ENCODE results near the gene MMS22L.

Gene MMS22L

DNA sequence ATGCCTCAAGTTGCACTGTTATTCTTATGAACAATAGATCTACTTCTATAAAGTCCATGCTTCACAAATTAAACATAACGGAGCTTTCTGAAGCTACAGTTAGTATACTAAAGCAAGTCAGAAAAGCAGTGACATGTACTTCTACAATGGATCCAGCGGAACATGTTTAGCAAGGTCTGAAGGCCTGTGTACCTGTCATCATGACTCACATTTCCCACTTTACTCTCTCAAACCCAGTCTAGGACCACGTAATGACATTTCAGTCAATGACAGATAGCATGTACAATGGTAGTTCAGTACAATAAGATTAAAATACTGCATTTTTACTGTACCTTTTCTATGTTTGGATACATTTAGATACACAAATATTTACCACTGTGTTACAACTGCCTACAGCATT is 132.1 kb downstream of the MMS22L start:
- TF ChIP-seq, protein P1, sequence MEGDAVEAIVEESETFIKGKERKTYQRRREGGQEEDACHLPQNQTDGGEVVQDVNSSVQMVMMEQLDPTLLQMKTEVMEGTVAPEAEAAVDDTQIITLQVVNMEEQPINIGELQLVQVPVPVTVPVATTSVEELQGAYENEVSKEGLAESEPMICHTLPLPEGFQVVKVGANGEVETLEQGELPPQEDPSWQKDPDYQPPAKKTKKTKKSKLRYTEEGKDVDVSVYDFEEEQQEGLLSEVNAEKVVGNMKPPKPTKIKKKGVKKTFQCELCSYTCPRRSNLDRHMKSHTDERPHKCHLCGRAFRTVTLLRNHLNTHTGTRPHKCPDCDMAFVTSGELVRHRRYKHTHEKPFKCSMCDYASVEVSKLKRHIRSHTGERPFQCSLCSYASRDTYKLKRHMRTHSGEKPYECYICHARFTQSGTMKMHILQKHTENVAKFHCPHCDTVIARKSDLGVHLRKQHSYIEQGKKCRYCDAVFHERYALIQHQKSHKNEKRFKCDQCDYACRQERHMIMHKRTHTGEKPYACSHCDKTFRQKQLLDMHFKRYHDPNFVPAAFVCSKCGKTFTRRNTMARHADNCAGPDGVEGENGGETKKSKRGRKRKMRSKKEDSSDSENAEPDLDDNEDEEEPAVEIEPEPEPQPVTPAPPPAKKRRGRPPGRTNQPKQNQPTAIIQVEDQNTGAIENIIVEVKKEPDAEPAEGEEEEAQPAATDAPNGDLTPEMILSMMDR (conservative IDR thresholded peaks at IDR 0.05; ENCODE audit: low read depth, low read length): no peak
- H3K4me3 ChIP-seq (ENCODE audit: low read depth, low read length): no peak overlapping the region
- no peak for DNase-seq (ENCODE audit: low read depth)

DNA sequence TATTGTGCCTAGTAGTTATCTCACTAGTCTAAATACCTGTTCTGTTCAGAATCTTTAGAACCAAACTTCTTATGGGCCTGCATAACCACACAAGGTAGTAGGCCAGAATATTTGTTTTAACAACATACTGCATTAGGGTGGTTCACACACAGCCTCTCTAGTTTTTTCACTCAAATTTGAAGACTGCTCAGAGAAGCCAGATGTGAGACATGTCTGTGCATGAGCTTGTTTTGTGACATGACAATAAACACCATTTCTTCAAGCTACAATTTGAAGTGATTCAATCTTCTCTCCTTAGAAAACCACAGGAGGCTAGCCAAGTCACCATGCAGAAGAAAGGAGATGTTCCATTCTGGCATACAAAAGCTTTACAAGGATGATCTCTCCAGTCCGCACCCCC is 135.6 kb downstream of the MMS22L start:
- TF ChIP-seq, protein P1 (conservative IDR thresholded peaks at IDR 0.05; ENCODE audit: low read depth, low read length): no peak
- DNase-seq (ENCODE audit: low read depth): no peak
- no peak overlapping the region for H3K4me3 ChIP-seq (ENCODE audit: low read depth, low read length)

DNA sequence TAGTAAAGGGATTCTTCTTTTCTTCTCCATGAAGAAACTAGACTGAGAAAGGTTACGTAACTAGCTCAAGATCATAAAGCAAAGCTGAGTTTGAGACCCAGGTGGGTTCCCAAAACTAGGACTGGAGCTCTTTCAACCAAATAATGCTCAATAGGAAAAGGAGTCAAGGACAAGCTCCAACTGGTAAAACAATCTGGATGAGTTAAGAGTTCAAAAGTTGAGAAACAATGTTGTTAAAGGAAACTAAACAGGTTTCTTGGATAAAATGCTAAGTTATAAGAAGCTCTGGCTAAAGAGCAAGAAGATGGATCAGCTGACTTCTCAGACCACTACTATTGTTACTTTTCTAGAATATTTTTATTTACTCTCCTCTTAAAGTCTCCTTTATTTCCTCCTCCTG is 137.3 kb downstream of the MMS22L start:
- TF ChIP-seq, protein P1 (conservative IDR thresholded peaks at IDR 0.05; ENCODE audit: low read depth, low read length): no peak
- H3K4me3 ChIP-seq (ENCODE audit: low read depth, low read length): no peak overlapping the region
- no peak for DNase-seq (ENCODE audit: low read depth)

DNA sequence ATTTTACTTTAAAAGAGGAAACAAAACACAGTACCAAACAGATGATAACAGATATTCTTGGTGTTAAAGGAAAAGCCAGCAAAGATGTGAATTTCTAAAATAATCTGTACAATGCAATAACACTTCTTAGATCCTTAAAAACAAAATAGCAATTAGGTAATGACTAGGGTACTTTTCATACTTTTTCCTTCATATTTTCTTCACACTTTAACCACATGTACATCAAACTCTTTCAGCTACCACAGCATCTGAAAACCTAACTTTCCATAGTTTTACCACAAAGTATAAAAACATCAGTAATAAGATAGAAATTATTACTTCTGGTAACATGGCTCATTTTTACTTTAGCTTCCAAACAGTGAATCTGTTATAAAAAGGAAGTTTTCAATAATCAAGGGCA is 141.3 kb downstream of the MMS22L start:
- TF ChIP-seq, protein P1 (conservative IDR thresholded peaks at IDR 0.05; ENCODE audit: low read depth, low read length): no peak
- DNase-seq (ENCODE audit: low read depth): no peak
- no peak overlapping the region for H3K4me3 ChIP-seq (ENCODE audit: low read depth, low read length)

DNA sequence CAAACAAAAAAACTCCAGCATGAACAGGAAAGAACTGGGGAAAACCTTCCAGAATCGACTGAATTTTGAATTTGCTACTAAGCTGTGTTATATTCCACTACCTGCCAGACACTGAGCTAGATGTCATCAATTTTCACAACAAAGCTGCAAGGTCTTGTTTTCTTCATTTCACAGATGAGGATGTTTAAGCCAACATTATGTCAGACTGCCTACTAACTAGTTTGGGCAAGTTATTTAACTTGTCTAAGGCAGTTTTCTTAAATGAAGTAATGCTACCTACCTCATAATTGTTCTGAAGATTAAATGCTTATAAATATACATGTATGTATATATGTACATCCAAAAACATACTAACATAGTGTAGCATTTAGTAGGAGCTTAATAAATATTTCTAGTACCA is 144.4 kb downstream of the MMS22L start:
- no peak for DNase-seq (ENCODE audit: low read depth)
- TF ChIP-seq, protein P1 (conservative IDR thresholded peaks at IDR 0.05; ENCODE audit: low read depth, low read length): no peak

DNA sequence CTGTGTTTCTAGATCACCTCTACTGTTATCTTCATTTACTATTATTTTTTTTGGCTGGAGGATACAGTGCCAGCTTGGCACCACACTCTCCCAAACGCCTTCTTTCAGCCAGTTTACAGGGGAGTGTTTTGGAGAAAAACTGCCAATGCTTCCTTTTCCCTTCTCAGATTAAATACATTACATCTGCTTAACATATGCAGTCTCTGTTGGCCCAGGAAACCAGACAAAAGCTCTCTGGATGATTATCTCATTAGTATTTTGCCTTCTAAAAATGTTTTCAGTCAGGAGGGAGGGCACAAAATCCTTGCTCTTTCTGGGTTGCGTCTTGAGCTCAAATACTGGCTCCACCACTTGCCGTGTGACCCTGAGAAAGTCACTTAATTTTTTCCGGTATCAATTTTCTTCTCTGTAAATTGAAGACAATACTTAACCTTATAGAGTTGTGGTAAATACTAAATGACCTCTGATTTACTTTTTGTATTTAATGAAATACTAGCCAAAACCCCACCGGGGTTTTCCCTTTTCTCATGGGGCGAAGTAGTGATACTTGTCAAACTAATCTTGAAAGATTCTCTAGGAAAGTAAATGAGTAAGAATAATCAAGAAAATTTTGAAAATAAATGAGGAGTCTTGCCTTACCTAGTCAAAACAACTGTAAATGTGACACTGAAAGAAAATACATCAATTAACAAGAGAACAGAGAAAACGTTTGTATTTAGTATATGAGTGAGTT is 146.2 kb downstream of the MMS22L start:
- TF ChIP-seq, protein P1 (conservative IDR thresholded peaks at IDR 0.05; ENCODE audit: low read depth, low read length): no peak
- H3K4me3 ChIP-seq (ENCODE audit: low read depth, low read length): no peak overlapping the region
- DNase-seq (ENCODE audit: low read depth): no peak

More for the DNA sequence above, 144.4 kb downstream of the MMS22L start:
- no peak overlapping the region for H3K4me3 ChIP-seq (ENCODE audit: low read depth, low read length)

DNA sequence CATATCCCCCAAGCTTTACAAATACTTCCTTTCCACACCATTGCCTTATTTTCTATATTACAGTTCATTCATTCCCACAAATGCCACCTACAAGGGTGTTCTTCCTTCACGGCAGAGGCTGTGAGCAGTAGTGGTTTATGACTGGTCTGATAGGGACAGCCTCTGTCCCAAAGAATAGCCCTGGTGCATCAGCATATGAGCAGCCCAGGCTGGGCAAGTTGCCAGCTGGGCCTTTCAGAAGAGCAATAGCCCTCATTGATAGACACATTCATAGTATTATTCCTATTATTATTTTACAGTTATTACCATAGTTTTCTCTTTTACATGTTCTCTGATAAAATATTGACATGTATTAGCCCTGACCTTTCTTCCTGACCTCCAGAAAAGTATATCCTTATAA is 149.9 kb downstream of the MMS22L start:
- DNase-seq (ENCODE audit: low read depth): peak; percentile 21
- TF ChIP-seq, protein P1 (conservative IDR thresholded peaks at IDR 0.05; ENCODE audit: low read depth, low read length): no peak

More for the DNA sequence above, 149.9 kb downstream of the MMS22L start:
- no peak overlapping the region for H3K4me3 ChIP-seq (ENCODE audit: low read depth, low read length)
